ENCODE measurements around the gene C2CD2. TPM values are rescaled to one million over a fixed set of nuclear protein-coding genes. Genes with fewer than 3 reads are reported as not detected.

Gene C2CD2

Small RNA genes lying within 50 kb of the gene (small RNA-seq; reads per million reads assigned to genes)
- gene RF00334 (ENCODE audit: insufficient read depth): not detected
